Esophagus (tissue), 2 donors: Measurements from ENCODE around the gene TMCC1. TPM values are rescaled to one million over a fixed set of nuclear protein-coding genes. Genes with fewer than 3 reads are reported as not detected.
"Not testable (repeated sequence)": the region's sequence is repeated elsewhere in the genome, so short reads cannot be mapped to it uniquely, and the experiment has no call there.

Experiments used
- H3K27ac ChIP-seq, 2 donors: one replicate each; pipeline ENCODE4 v1.5.1; 2013; ENCODE audit warnings: low read depth in 2 of 2, mild to moderate bottlenecking in 2 of 2, inconsistent platforms in 1 of 2, low read length in 1 of 2, moderate library complexity in 1 of 2
- H3K27me3 ChIP-seq, 2 donors: one replicate each; pipeline ENCODE4 v1.6.1; 2013; ENCODE audit warnings: low read length in 2 of 2, control low read depth in 1 of 2, mild to moderate bottlenecking in 1 of 2; ENCODE audit not compliant: insufficient read depth in 2 of 2, control insufficient read depth in 1 of 2
- H3K36me3 ChIP-seq, 2 donors: one replicate each; pipeline ENCODE4 v1.6.1; 2013; ENCODE audit warnings: low read length in 1 of 2; ENCODE audit not compliant: control insufficient read depth in 2 of 2, insufficient read depth in 2 of 2
- H3K4me1 ChIP-seq, 2 donors: one replicate each; pipeline ENCODE4 v1.6.1; 2013; ENCODE audit warnings: low read length in 1 of 2; ENCODE audit not compliant: control insufficient read depth in 2 of 2, insufficient read depth in 2 of 2
- H3K4me3 ChIP-seq, 2 donors: one replicate each; pipeline ENCODE4 v1.5.1; 2013; ENCODE audit warnings: low read length in 2 of 2, mild to moderate bottlenecking in 2 of 2, low read depth in 1 of 2, moderate library complexity in 1 of 2
- H3K9me3 ChIP-seq, 2 donors: one replicate each; pipeline ENCODE4 v1.6.1; 2013; ENCODE audit warnings: mild to moderate bottlenecking in 2 of 2, low read depth in 1 of 2, low read length in 1 of 2, moderate library complexity in 1 of 2; ENCODE audit not compliant: control insufficient read depth in 2 of 2, insufficient read depth in 1 of 2
- WGBS, 2 donors: extraction: QIAGEN DNeasy Blood & Tissue Kit; methylation state at CpG; one replicate each; pipeline ENCODE4 v1.1.7; 2013; 5-methylcytosine and 5-hydroxymethylcytosine counted together
- polyA plus RNA-seq, 2 donors: library from polyadenylated mRNA; stranded (reverse); fragments of 200-250 nt; gene quantifications; one replicate each; pipeline ENCODE4 v1.2.3, GENCODE V29; 2013
- donor health status: healthy with polysubstance abuse.
- donor health status: Bipolar disorder and iron deficiency.

Gene TMCC1
- polyA plus RNA-seq, 2 donors = 8.4 to 9.5 TPM

DNA sequence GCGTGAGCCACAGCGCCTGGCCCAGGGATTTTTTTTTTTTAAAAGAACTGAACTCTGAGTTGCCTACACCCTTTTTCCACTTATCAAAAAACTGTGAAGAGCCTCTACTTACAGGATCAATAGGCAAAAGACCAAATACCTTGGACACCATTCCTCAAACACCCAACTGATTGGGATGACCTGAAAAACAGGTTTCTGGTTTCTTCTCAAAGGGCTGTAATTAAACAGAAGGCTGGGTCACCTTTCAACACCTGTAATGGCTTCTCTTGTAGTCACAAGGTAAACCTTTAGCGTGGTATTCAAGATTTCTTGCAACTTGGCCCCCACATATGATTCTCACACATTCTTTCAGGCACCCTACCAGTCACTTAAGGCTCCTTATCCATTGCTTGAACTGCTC lies 248.7 kb downstream of the TMCC1 start:
- Histone ChIP-seq H3K36me3 (no peaks in the 10 kb centered on the region), H3K4me3 (no peak overlapping the region), H3K27ac (no peak overlapping the region), H3K4me1 (no peaks in the 10 kb centered on the region), H3K9me3 (no peaks in the 10 kb centered on the region), H3K27me3 (no peaks in the 10 kb centered on the region)
- WGBS, 2 donors = 84 to 94% methylated on average over 3 of the region's 3 CpGs

GRCh38 chr3:129641567-129642260 lies 251.8 kb downstream of the TMCC1 start:
- not testable (repeated sequence) for H3K4me3 ChIP-seq, H3K4me1 ChIP-seq, H3K27ac ChIP-seq, H3K36me3 ChIP-seq, H3K27me3 ChIP-seq, H3K9me3 ChIP-seq
- 40 to 50% methylated on average over 8 of the region's 10 CpGs for WGBS, 2 donors

GRCh38 chr3:129640985-129641384 lies 252.5 kb downstream of the TMCC1 start:
- H3K27ac ChIP-seq, H3K4me1 ChIP-seq, H3K9me3 ChIP-seq, H3K4me3 ChIP-seq, H3K36me3 ChIP-seq, H3K27me3 ChIP-seq: not testable (repeated sequence)
- WGBS, 2 donors = 80% methylated on average over 7 of the region's 7 CpGs

DNA sequence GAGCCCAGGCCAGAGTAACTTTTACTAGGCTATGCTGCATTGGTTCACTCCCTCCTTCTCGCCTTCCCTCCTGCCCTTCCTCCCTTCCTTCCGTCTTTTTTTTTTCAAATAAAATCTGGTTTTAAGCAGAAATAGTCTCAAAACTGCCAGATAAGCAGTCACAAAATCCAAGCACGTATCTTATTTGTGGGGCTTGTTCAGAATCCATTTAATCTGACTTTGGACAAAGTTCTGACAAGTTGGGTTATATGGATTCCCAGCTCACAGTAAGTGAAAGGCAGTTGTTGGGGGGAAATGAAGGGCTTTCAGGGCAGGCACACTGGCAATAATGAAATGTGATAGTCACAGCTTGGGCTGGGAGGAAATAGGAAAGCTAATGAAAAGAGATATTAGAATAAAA lies 255.0 kb downstream of the TMCC1 start:
- Histone ChIP-seq H3K4me3 (no peak overlapping the region), H3K36me3 (no peaks in the 10 kb centered on the region), H3K27me3 (no peaks in the 10 kb centered on the region), H3K4me1 (peaks cover 0 to 3% of the 10 kb centered on the region in 2 donors), H3K27ac (no peak overlapping the region), H3K9me3 (no peaks in the 10 kb centered on the region)
- WGBS, 2 donors = 78 to 84% methylated on average over 3 of the region's 3 CpGs

DNA sequence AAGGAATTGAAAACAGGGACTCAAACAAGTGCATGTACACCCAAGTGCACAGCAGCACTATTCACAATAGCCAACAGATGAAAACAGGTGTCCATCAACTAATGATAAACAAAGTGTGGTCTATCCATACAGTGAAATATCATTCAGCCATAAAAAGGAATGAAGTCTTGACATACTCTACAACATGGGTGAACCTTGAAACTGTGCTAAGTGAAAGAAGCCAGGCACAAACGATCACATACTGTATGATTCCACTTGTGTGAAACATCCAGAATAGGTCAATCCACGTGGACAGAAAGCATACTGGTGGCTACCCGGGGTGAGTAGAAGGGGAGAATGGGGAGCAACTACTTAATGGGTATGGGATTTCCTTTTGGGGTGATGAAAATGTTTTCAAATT lies 257.4 kb downstream of the TMCC1 start:
- H3K27ac ChIP-seq = no peak overlapping the region
- H3K4me3 ChIP-seq = no peak overlapping the region
- H3K9me3 ChIP-seq = no peaks in the 10 kb centered on the region
- peaks cover 0 to 3% of the 10 kb centered on the region in 2 donors for H3K4me1 ChIP-seq
- no peaks in the 10 kb centered on the region for H3K27me3 ChIP-seq
- WGBS, 2 donors = 85 to 87% methylated on average over 3 of the region's 3 CpGs
- no peaks in the 10 kb centered on the region for H3K36me3 ChIP-seq

DNA sequence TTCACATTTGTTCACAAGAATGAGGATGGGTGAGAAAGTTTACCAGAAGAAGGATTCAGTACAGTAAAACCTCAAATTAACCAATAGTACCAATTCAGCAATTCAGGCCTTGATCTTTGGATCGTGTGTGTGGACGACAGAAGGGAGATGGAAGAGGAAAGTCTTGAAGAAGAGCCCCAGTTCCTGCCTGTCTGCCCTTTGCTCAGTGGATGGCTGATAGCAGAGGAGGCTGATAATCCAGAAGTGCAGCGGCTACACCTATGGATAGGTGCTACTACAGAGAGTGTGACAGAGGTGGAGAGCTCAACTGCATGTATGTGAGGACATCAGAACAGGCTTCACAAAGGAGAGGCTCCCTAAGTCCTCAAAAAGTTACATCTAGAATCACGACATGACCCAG lies 257.9 kb downstream of the TMCC1 start:
- Histone ChIP-seq H3K36me3 (no peaks in the 10 kb centered on the region), H3K4me1 (peaks cover 0 to 3% of the 10 kb centered on the region in 2 donors), H3K4me3 (no peak overlapping the region), H3K27ac (no peak overlapping the region), H3K27me3 (no peaks in the 10 kb centered on the region), H3K9me3 (no peaks in the 10 kb centered on the region)
- WGBS, 2 donors = 90 to 93% methylated on average over 4 of the region's 4 CpGs

GRCh38 chr3:129633751-129634481 lies 259.6 kb downstream of the TMCC1 start:
- peak overlapping the region in 1 of 2 donors; percentile 36 for H3K27ac ChIP-seq
- H3K4me3 ChIP-seq = no peak overlapping the region
- H3K27me3 ChIP-seq = no peaks in the 10 kb centered on the region
- H3K9me3 ChIP-seq = no peaks in the 10 kb centered on the region
- 73 to 77% methylated on average over 10 of the region's 10 CpGs for WGBS, 2 donors
- H3K4me1 ChIP-seq = peaks cover 0 to 3% of the 10 kb centered on the region in 2 donors
- H3K36me3 ChIP-seq = no peaks in the 10 kb centered on the region

- H3K9me3 ChIP-seq = no peaks in the 10 kb centered on the region
- no peaks in the 10 kb centered on the region for H3K36me3 ChIP-seq
- H3K4me1 ChIP-seq = peaks cover 0 to 3% of the 10 kb centered on the region in 2 donors
- no peaks in the 10 kb centered on the region for H3K27me3 ChIP-seq
- WGBS, 2 donors = 86 to 92% methylated on average over 9 to 10 of the region's 10 CpGs
- H3K27ac ChIP-seq = no peak overlapping the region
- no peak overlapping the region for H3K4me3 ChIP-seq
Observed at GRCh38 chr3:129632977-129633376, 260.5 kb downstream of the TMCC1 start.

- Histone ChIP-seq H3K36me3 (no peaks in the 10 kb centered on the region), H3K27ac (no peak overlapping the region), H3K4me1 (peaks cover 0 to 6% of the 10 kb centered on the region in 2 donors), H3K9me3 (no peaks in the 10 kb centered on the region), H3K27me3 (no peaks in the 10 kb centered on the region), H3K4me3 (no peak overlapping the region)
- WGBS, 2 donors = 90 to 91% methylated on average over 11 of the region's 11 CpGs
Observed at GRCh38 chr3:129632556-129632955, 261.0 kb downstream of the TMCC1 start.

DNA sequence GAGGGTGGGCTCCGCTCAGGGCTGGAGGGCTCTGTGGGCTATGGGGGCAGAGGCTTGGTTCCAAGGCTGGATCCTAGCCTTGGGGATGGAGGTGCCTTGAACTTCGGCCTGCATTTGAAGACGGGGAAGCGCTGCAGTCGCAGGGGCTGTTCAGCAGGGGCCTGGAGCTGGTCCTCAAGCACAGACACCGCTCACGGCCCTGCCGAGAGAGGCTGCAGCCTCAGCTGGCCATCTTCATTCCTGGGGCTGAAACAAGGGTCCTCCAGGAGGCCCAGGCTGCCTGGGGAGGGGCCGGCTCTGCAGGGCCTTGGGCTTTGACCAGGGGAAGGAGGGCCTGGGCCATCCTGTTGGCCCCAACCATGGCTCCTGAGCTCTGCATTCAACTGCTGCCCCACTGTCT lies 261.5 kb downstream of the TMCC1 start:
- 88 to 91% methylated on average over 9 of the region's 9 CpGs for WGBS, 2 donors
- H3K27me3 ChIP-seq = no peaks in the 10 kb centered on the region
- no peak overlapping the region for H3K27ac ChIP-seq
- peaks cover 0 to 7% of the 10 kb centered on the region in 2 donors for H3K4me1 ChIP-seq
- no peak overlapping the region for H3K4me3 ChIP-seq
- no peaks in the 10 kb centered on the region for H3K36me3 ChIP-seq
- H3K9me3 ChIP-seq = no peaks in the 10 kb centered on the region
